ENCODE data around the gene PDK3.

The PDK3 gene

DNA sequence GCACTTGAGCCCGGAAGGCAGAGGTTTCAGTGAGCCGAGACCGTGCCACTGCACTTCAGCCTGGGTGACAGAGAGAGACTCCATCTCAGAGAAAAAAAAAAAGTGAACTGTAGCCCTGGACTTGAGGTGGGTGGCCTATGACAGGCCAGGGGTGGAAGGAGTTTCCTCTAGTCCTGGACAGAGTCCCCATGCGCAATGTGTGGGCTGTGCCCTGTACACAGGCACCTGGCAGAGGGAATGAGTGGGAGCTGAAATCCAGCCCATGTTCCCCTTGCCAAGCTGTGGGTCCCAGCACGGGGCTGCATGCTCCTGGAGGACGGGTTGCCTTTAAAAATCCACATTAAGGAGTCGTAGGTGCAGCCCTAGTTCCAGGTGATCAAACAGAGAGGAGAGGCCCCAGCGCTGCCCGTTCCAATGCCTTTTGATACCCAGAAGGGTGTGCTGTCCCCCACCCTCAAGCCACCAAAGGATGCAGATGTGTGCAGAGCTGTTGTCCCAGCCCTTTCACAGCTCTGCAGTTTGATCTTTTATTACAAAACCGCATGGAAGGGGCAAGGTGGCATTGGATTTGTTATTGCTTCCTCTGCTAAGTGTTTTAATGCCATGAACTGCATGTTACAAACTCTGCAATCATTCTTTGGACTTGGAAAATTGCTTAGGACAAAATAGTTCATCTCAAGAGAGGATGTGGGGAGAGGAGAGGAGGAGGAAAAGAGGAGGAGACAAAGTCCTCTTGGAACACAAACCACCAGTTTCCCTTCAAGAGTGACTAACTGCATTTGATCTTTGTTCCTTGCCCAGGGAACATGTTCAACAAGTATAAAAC is 38.0 kb upstream of the PDK3 start:
- no peak overlapping the region for H3K9ac ChIP-seq (ENCODE audit: low read length)
- H3K36me3 ChIP-seq (replicated peaks; ENCODE audit: insufficient read depth, low read length): no peaks in the 10 kb centered on the region
- no peaks in the 10 kb centered on the region for H3K4me1 ChIP-seq (ENCODE audit: low read length)
- H3K9me2 ChIP-seq (replicated peaks; ENCODE audit: insufficient read depth, low read length): no peaks in the 10 kb centered on the region
- peak overlapping the region; percentile 67 for H2AFZ ChIP-seq (ENCODE audit: low read length)
- no peaks in the 10 kb centered on the region for H3F3A ChIP-seq (ENCODE audit: insufficient read depth, low read length)
- H3K4me3 ChIP-seq (ENCODE audit: low read length): no peak overlapping the region
- H4K20me1 ChIP-seq (ENCODE audit: insufficient read depth, low read length): no peaks in the 10 kb centered on the region
- no peak overlapping the region for H3K4me2 ChIP-seq (ENCODE audit: low read depth, low read length)
- no peak for TF ChIP-seq EZH2 (optimal IDR thresholded peaks at IDR 0.05; ENCODE audit: low read depth, low read length)
- no peak for TF ChIP-seq CTCF (IDR thresholded peaks at IDR 0.05; ENCODE audit: low read length)
- TF ChIP-seq EZH2phosphoT487 (IDR thresholded peaks at IDR 0.05; ENCODE audit: low read length): no peak
- H3K79me2 ChIP-seq (ENCODE audit: low read length): no peaks in the 10 kb centered on the region
- H3K27me3 ChIP-seq (replicated peaks; ENCODE audit: insufficient read depth, low read length): no peaks in the 10 kb centered on the region
- no peak for DNase-seq
- H3K27ac ChIP-seq (ENCODE audit: low read length): no peak overlapping the region
- no peaks in the 10 kb centered on the region for H3K9me3 ChIP-seq (replicated peaks; ENCODE audit: insufficient read depth, low read length)

- Histone ChIP-seq H3K4me2 (ENCODE audit: low read depth, low read length) (no peak overlapping the region), H3K36me3 (replicated peaks; ENCODE audit: insufficient read depth, low read length) (no peaks in the 10 kb centered on the region), H3K4me1 (ENCODE audit: low read length) (no peaks in the 10 kb centered on the region), H3K27ac (ENCODE audit: low read length) (no peak overlapping the region), H3K4me3 (ENCODE audit: low read length) (no peak overlapping the region), H2AFZ (ENCODE audit: low read length) (no peak overlapping the region), H4K20me1 (ENCODE audit: insufficient read depth, low read length) (no peaks in the 10 kb centered on the region), H3K27me3 (replicated peaks; ENCODE audit: insufficient read depth, low read length) (no peaks in the 10 kb centered on the region), H3F3A (ENCODE audit: insufficient read depth, low read length) (no peaks in the 10 kb centered on the region), H3K9me3 (replicated peaks; ENCODE audit: insufficient read depth, low read length) (no peaks in the 10 kb centered on the region), H3K9ac (ENCODE audit: low read length) (no peak overlapping the region), H3K9me2 (replicated peaks; ENCODE audit: insufficient read depth, low read length) (no peaks in the 10 kb centered on the region), H3K79me2 (ENCODE audit: low read length) (no peaks in the 10 kb centered on the region)
- DNase-seq: no peak
- TF ChIP-seq EZH2 (optimal IDR thresholded peaks at IDR 0.05; ENCODE audit: low read depth, low read length) (no peak), CTCF (IDR thresholded peaks at IDR 0.05; ENCODE audit: low read length) (no peak), EZH2phosphoT487 (IDR thresholded peaks at IDR 0.05; ENCODE audit: low read length) (no peak)
Measured at GRCh38 chrX:24427747-24428019, 37.4 kb upstream of the PDK3 start.

DNA sequence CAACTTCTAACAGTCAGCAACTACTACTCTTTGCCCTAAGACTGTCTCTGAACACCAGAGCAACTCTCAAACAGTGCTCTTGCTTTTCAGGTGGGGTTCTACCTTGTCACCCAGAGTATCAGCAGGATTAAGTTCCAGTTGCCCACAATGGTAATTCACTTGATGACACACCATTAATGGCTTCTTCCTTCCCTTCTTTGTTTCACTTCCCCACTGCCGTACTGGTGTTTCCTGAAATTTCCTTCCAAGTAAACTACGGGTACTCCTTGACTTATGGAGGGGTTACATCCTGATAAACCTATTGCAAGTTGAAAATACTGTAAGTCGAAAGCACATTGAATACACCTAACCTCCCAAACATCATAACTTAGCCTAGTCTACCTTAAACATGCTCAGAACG is 36.6 kb upstream of the PDK3 start:
- no peaks in the 10 kb centered on the region for H3K4me1 ChIP-seq (ENCODE audit: low read length)
- H3K27me3 ChIP-seq (replicated peaks; ENCODE audit: insufficient read depth, low read length): no peaks in the 10 kb centered on the region
- DNase-seq: no peak
- H3K9me2 ChIP-seq (replicated peaks; ENCODE audit: insufficient read depth, low read length): no peaks in the 10 kb centered on the region
- no peak overlapping the region for H2AFZ ChIP-seq (ENCODE audit: low read length)
- TF ChIP-seq CTCF (IDR thresholded peaks at IDR 0.05; ENCODE audit: low read length): no peak
- no peak for TF ChIP-seq EZH2phosphoT487 (IDR thresholded peaks at IDR 0.05; ENCODE audit: low read length)
- no peak for TF ChIP-seq EZH2 (optimal IDR thresholded peaks at IDR 0.05; ENCODE audit: low read depth, low read length)
- no peaks in the 10 kb centered on the region for H4K20me1 ChIP-seq (ENCODE audit: insufficient read depth, low read length)
- no peaks in the 10 kb centered on the region for H3K36me3 ChIP-seq (replicated peaks; ENCODE audit: insufficient read depth, low read length)
- no peaks in the 10 kb centered on the region for H3K79me2 ChIP-seq (ENCODE audit: low read length)
- no peak overlapping the region for H3K9ac ChIP-seq (ENCODE audit: low read length)
- H3K9me3 ChIP-seq (replicated peaks; ENCODE audit: insufficient read depth, low read length): no peaks in the 10 kb centered on the region
- H3F3A ChIP-seq (ENCODE audit: insufficient read depth, low read length): no peaks in the 10 kb centered on the region
- no peak overlapping the region for H3K4me3 ChIP-seq (ENCODE audit: low read length)
- H3K4me2 ChIP-seq (ENCODE audit: low read depth, low read length): no peak overlapping the region
- H3K27ac ChIP-seq (ENCODE audit: low read length): no peak overlapping the region
